Measurements from ENCODE around the gene GATA3. TPM values are rescaled to one million over a fixed set of nuclear protein-coding genes. Genes with fewer than 3 reads are reported as not detected.

GATA3 gene
- total and polyA plus RNA-seq, 2 of the 8 experiments (the other 6 are each of a cell fraction or from before 2014, with no cell fraction given), result 0.02 to 0.43 TPM

GRCh38 chr10:8113616-8114015 is 59.1 kb downstream of the GATA3 start:
- Histone ChIP-seq H4K5ac (ENCODE audit: insufficient read length, low read depth, low read length) (no peak overlapping the region), H3K4me3 (ENCODE audit: extremely low read depth in 1 of 4, insufficient read depth in 2 of 4, low read depth in 3 of 4, low read length in 4 of 4) (no peak overlapping the region), H3K9me3 (ENCODE audit: insufficient read depth in 2 of 2, low read depth in 1 of 2, low read length in 1 of 2) (no peaks in the 10 kb centered on the region), H3K4me2 (ENCODE audit: insufficient read depth in 1 of 2, low read depth in 2 of 2, low read length in 2 of 2) (no peak overlapping the region), H2BK5ac (ENCODE audit: low read depth, low read length) (no peak overlapping the region), H3K36me3 (ENCODE audit: control insufficient read depth in 2 of 4, insufficient read depth in 4 of 4, low read length in 3 of 4) (no peaks in the 10 kb centered on the region), H2BK120ac (replicated peaks; ENCODE audit: low read depth, low read length) (no peak overlapping the region), H3K23ac (ENCODE audit: insufficient read length) (no peak overlapping the region), H2BK12ac (ENCODE audit: low read depth, low read length) (no peak overlapping the region; the same call in 1 of the 2 replicates), H4K8ac (ENCODE audit: extremely low read depth, insufficient read depth, low read length) (no peak overlapping the region), H3K27ac (ENCODE audit: low read depth, low read length) (no peak overlapping the region), H3K18ac (ENCODE audit: extremely low read depth, low read length) (no peak overlapping the region), H2AK5ac (ENCODE audit: low read depth, low read length) (no peak overlapping the region), H3K4ac (replicated peaks; ENCODE audit: insufficient read length, low read depth, low read length) (no peak overlapping the region), H4K20me1 (replicated peaks in 1 of 2; ENCODE audit: control insufficient read depth in 1 of 2, insufficient read depth in 2 of 2, low read length in 2 of 2) (peaks cover 0 to 4% of the 10 kb centered on the region in 2 experiments), H2BK20ac (ENCODE audit: low read length) (no peak overlapping the region), H3K79me2 (ENCODE audit: control insufficient read depth in 1 of 2, insufficient read depth in 2 of 2, low read length in 2 of 2) (no peaks in the 10 kb centered on the region), H3K79me1 (ENCODE audit: low read depth, low read length) (no peaks in the 10 kb centered on the region), H4K91ac (replicated peaks; ENCODE audit: insufficient read length, low read length) (no peak overlapping the region), H3K14ac (ENCODE audit: insufficient read length) (no peak overlapping the region), H3K9ac (replicated peaks in 1 of 4; ENCODE audit: extremely low read depth in 1 of 4, low read depth in 3 of 4, low read length in 3 of 4) (no peak overlapping the region), H3K23me2 (ENCODE audit: low read depth, low read length) (peaks cover 7% of the 10 kb centered on the region; the same call in 1 of the 2 replicates), H3K27me3 (replicated peaks in 1 of 4; ENCODE audit: control insufficient read depth in 3 of 4, extremely low read depth in 1 of 4, insufficient read depth in 3 of 4, low read length in 3 of 4) (no peaks in the 10 kb centered on the region), H3K4me1 (replicated peaks in 1 of 4; ENCODE audit: control insufficient read depth in 3 of 4, insufficient read depth in 4 of 4, low read length in 3 of 4) (no peaks in the 10 kb centered on the region), H2AFZ (ENCODE audit: low read length) (no peak overlapping the region), H2BK15ac (ENCODE audit: low read length) (no peak overlapping the region), H3K56ac (replicated peaks; ENCODE audit: insufficient read length, low read depth, low read length) (no peak overlapping the region)
- FAIRE-seq (no peak), DNase-seq (ENCODE audit: low read depth in 1 of 2, low spot score in 2 of 2) (peak in 1 of 2 experiments; percentile 33)
- TF ChIP-seq SP2 (IDR thresholded peaks at IDR 0.05; ENCODE audit: low read length) (no peak), KDM5A (IDR thresholded peaks at IDR 0.05; ENCODE audit: low read length) (no peak), FOSL1 (IDR thresholded peaks at IDR 0.05; ENCODE audit: insufficient read depth, low read depth, low read length) (no peak), CHD1 (IDR thresholded peaks at IDR 0.05; ENCODE audit: low read depth, low read length) (no peak), TEAD4 (IDR thresholded peaks at IDR 0.05; ENCODE audit: low read depth, low read length) (no peak), KDM1A (IDR thresholded peaks at IDR 0.05; ENCODE audit: borderline replicate concordance, low read length) (peak; percentile 86; the same call in 1 of the 2 replicates), TAF1 (IDR thresholded peaks at IDR 0.05; ENCODE audit: low read depth, low read length) (no peak)
- POLR2A ChIA-PET (ENCODE audit: partially characterized antibody), result no interaction called here
- 79% methylated on average over 5 of the region's 5 CpGs; no CpG with 5 or more reads in 1 of the 2 experiments for WGBS, 2 experiments (ENCODE audit: extremely low coverage in 1 of 2, insufficient coverage in 1 of 2, insufficient read length in 1 of 2, insufficient replicate concordance in 2 of 2, low coverage in 1 of 2, low lambda C conversion rate in 2 of 2, missing lambda C conversion rate in 1 of 2)
- CTCF ChIA-PET (ENCODE audit: partially characterized antibody), result no interaction called here

Measured in H1 (cell line).